Activated CD4-positive, alpha-beta T cell treated with anti-CD3 and anti-CD28 coated beads, Interleukin-2, amount 10 ng/mL, durations not matched to agents 7 days and 5 days (primary cell): ENCODE measurements around the gene ATP5F1E. TPM values are rescaled to one million over a fixed set of nuclear protein-coding genes. Genes with fewer than 3 reads are reported as not detected.
"Not testable (repeated sequence)": the region's sequence is repeated elsewhere in the genome, so short reads cannot be mapped to it uniquely, and the experiment has no call there.

ENCODE experiments used
- CTCF ChIA-PET: fragments of 350-600 bp; sonication (Branson Sonifier 250); formaldehyde crosslinking; loops from one replicate; lab custom pipeline; 2021; ENCODE audit warnings: antibody characterized with exemption; lab: Charles Lee
- POLR2A ChIA-PET: fragments of 350-600 bp; sonication (Branson Sonifier 250); formaldehyde crosslinking; loops from one replicate; lab custom pipeline; 2021; ENCODE audit warnings: antibody characterized with exemption; lab: Charles Lee
- DNase-seq: peaks from one replicate; pipeline ENCODE4 v3.0.0-alpha.2; 2020
- H3K27ac Mint-ChIP-seq: one replicate; pipeline ENCODE4 v1.8.0; 2021; ENCODE audit warnings: mild to moderate bottlenecking, moderate library complexity, mixed read lengths
- H3K27me3 Mint-ChIP-seq: one replicate; pipeline ENCODE4 v1.8.0; 2021; ENCODE audit warnings: mixed read lengths
- H3K36me3 Mint-ChIP-seq: one replicate; pipeline ENCODE4 v1.8.0; 2021; ENCODE audit warnings: low read depth, mixed read lengths
- H3K4me1 Mint-ChIP-seq: one replicate; pipeline ENCODE4 v1.8.0; 2021; ENCODE audit warnings: mixed read lengths
- H3K4me3 Mint-ChIP-seq: one replicate; pipeline ENCODE4 v1.8.0; 2021; ENCODE audit warnings: mild to moderate bottlenecking, moderate library complexity, mixed read lengths
- H3K9me3 Mint-ChIP-seq: one replicate; pipeline ENCODE4 v1.8.0; 2021; ENCODE audit warnings: mixed read lengths
- total RNA-seq, 2 experiments: library from RNA; stranded (reverse); gene quantifications; one replicate each; pipeline ENCODE4 v1.2.3, GENCODE V29; 2021

The ATP5F1E gene
- total RNA-seq, 2 experiments from 2014 or later = 98.1 to 101 TPM

DNA sequence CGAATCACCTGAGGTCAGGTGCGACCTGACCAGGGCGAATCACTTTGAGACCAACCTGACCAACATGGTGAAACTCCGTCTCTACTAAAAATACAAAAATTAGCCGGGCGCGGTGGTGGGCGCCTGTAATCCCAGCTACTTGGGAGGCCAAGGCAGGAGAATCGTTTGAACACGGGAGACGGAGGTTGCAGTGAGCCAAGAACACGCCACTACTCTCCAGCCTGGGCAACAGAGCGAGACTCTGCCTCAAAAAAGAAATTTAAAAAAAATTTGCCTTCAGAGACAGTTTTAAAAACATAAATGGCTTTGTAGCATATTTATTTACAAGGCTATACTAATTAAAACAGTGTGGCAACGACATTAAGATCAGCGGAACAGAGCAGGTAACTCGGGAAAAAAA is 9.4 kb upstream of the ATP5F1E start:
- not testable (repeated sequence) for H3K27ac Mint-ChIP-seq, H3K9me3 Mint-ChIP-seq, DNase-seq, H3K27me3 Mint-ChIP-seq
- Mint-ChIP-seq H3K4me1 (peaks cover 59% of the 10 kb centered on the region), H3K4me3 (peak overlapping the region; percentile 90), H3K36me3 (peaks cover 33% of the 10 kb centered on the region)
- ChIA-PET CTCF (interaction anchor here (4.2 kb wide), 1 partner anchor 10 kb away, joined by 16 read pairs; the partner anchor contains the start of gene ATP5F1E), POLR2A (interaction anchor here (0.5 kb wide), 1 partner anchor 122 kb away, joined by 3 read pairs; no protein-coding TSS in a partner anchor)

DNA sequence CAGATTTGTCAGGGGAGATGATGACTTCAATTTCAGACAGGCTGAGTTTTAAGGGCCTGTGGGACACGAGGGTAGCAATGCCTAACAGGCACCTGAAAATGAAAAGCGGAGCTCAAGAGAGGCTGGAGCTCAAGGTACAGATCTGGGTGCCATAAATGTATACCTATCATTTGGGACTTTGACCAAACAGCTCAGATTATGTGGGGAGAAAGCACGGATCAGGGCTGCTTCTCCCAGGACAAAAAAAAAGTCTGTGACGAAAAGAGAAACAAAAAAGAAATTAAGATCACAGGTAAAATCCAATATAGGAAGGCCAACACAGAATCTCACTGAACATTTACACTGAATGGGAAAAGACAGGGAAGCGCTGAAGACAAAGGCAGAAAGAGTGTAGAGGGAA is 8.5 kb upstream of the ATP5F1E start:
- Mint-ChIP-seq H3K4me3 (peak overlapping the region; percentile 90), H3K27ac (peak overlapping the region; percentile 68), H3K36me3 (peaks cover 40% of the 10 kb centered on the region), H3K9me3 (no peaks in the 10 kb centered on the region), H3K27me3 (no peaks in the 10 kb centered on the region), H3K4me1 (peaks cover 67% of the 10 kb centered on the region)
- DNase-seq = no peak
- POLR2A ChIA-PET = no interaction called here
- CTCF ChIA-PET = interaction anchor here (0.6 to 4.2 kb wide), 3 partner anchors 9 to 650 kb away, joined by 3 to 16 read pairs (median 4); partner anchors contain the start of gene ATP5F1E

GRCh38 chr20:59039233-59039632 is 7.1 kb upstream of the ATP5F1E start:
- DNase-seq = no peak
- ChIA-PET CTCF (interaction anchor here (0.6 kb wide), 1 partner anchor 57 kb away, joined by 3 read pairs; no protein-coding TSS in a partner anchor), POLR2A (no interaction called here)
- no peaks in the 10 kb centered on the region for H3K9me3 Mint-ChIP-seq
- peaks cover 52% of the 10 kb centered on the region for H3K36me3 Mint-ChIP-seq
- H3K4me1 Mint-ChIP-seq = peaks cover 71% of the 10 kb centered on the region
- H3K27me3 Mint-ChIP-seq = no peaks in the 10 kb centered on the region
- no peak overlapping the region for H3K4me3 Mint-ChIP-seq
- peak overlapping the region; percentile 34 for H3K27ac Mint-ChIP-seq

- no peaks in the 10 kb centered on the region for H3K27me3 Mint-ChIP-seq
- peaks cover 63% of the 10 kb centered on the region for H3K36me3 Mint-ChIP-seq
- no peak for DNase-seq
- POLR2A ChIA-PET = no interaction called here
- CTCF ChIA-PET = no interaction called here
- H3K4me1 Mint-ChIP-seq = peaks cover 66% of the 10 kb centered on the region
- H3K9me3 Mint-ChIP-seq = no peaks in the 10 kb centered on the region
- peak overlapping the region; percentile 47 for H3K27ac Mint-ChIP-seq
- no peak overlapping the region for H3K4me3 Mint-ChIP-seq
Observed at GRCh38 chr20:59037386-59037785, 5.3 kb upstream of the ATP5F1E start.

DNA sequence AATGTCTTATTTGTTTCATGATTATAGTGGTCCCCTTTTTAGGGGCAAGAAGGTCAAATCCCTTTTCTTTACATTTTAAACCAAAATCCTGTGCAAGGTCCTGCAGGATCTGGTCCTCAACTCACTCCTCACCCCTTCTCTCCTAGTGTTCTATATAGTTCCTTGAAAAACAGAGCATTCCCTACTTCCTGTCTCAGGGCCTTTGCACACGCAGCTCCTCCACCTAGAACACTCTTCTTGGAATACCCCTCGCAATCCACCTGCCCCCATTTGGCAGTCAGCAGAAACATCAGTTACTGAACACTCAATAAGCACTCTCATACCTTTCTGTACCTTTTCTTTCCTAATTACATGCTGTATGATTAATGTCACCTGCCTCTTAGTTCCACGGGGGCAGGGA is 3.2 kb upstream of the ATP5F1E start:
- CTCF ChIA-PET = no interaction called here

GRCh38 chr20:59033616-59034165 is 1.6 kb upstream of the ATP5F1E start:
- H3K27me3 Mint-ChIP-seq = no peaks in the 10 kb centered on the region
- peaks cover 67% of the 10 kb centered on the region for H3K4me1 Mint-ChIP-seq
- H3K27ac Mint-ChIP-seq = no peak overlapping the region
- H3K36me3 Mint-ChIP-seq = peaks cover 72% of the 10 kb centered on the region
- peak overlapping the region; percentile 23 for H3K4me3 Mint-ChIP-seq
- ChIA-PET CTCF (interaction anchor here (1.2 kb wide), 1 partner anchor 174 kb away, joined by 4 read pairs; no protein-coding TSS in a partner anchor), POLR2A (interaction anchor here (0.7 kb wide), 1 partner anchor 173 kb away, joined by 3 read pairs; no protein-coding TSS in a partner anchor)
- no peaks in the 10 kb centered on the region for H3K9me3 Mint-ChIP-seq
- DNase-seq = no peak

More for the DNA sequence above, 3.2 kb upstream of the ATP5F1E start:
- POLR2A ChIA-PET = no interaction called here
- no peaks in the 10 kb centered on the region for H3K9me3 Mint-ChIP-seq
- peaks cover 66% of the 10 kb centered on the region for H3K4me1 Mint-ChIP-seq
- no peak overlapping the region for H3K4me3 Mint-ChIP-seq
- H3K27ac Mint-ChIP-seq = no peak overlapping the region
- no peak for DNase-seq
- H3K27me3 Mint-ChIP-seq = no peaks in the 10 kb centered on the region
- H3K36me3 Mint-ChIP-seq = peaks cover 64% of the 10 kb centered on the region

DNA sequence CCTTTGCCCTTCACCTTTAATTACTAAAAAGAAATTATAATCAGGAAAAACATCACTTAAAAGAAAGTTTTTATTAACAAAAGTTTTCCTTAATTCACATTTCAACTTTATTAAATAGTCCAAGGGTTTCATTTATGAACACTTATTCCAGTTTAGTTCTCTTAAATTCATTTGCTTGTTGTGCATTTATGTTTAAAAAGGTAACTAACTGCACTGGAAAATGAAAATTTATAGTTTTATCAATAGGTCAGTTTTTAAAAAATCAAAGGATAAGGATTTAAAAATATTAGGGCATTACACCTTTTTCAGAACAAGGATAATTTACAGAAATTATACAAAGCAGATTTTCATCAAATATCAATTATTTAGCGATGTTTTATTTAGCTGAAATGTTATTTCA is 958 bp upstream of the ATP5F1E start:
- Mint-ChIP-seq H3K27ac (peak overlapping the region; percentile 90), H3K27me3 (no peaks in the 10 kb centered on the region), H3K4me3 (peak overlapping the region; percentile 91), H3K4me1 (peaks cover 71% of the 10 kb centered on the region), H3K36me3 (peaks cover 76% of the 10 kb centered on the region), H3K9me3 (no peaks in the 10 kb centered on the region)
- no peak for DNase-seq
- ChIA-PET POLR2A (interaction anchor here (0.7 kb wide), 1 partner anchor 174 kb away, joined by 3 read pairs; no protein-coding TSS in a partner anchor), CTCF (interaction anchor here (1.2 to 2.4 kb wide), 2 partner anchors 9 to 174 kb away, joined by 4 to 16 read pairs; partner anchors contain the start of gene PRELID3B)

- H3K27ac Mint-ChIP-seq = peak overlapping the region; percentile 90
- no peaks in the 10 kb centered on the region for H3K9me3 Mint-ChIP-seq
- DNase-seq = no peak
- peaks cover 71% of the 10 kb centered on the region for H3K4me1 Mint-ChIP-seq
- H3K27me3 Mint-ChIP-seq = no peaks in the 10 kb centered on the region
- POLR2A ChIA-PET = interaction anchor here (0.7 kb wide), 1 partner anchor 174 kb away, joined by 3 read pairs; no protein-coding TSS in a partner anchor
- peak overlapping the region; percentile 91 for H3K4me3 Mint-ChIP-seq
- CTCF ChIA-PET = interaction anchor here (0.9 to 2.4 kb wide), 6 partner anchors 10 to 121 kb away, joined by 3 to 16 read pairs (median 3); partner anchors contain the start of gene PRELID3B
- H3K36me3 Mint-ChIP-seq = peaks cover 76% of the 10 kb centered on the region
Observed at GRCh38 chr20:59032713-59033059, 551 bp upstream of the ATP5F1E start.

GRCh38 chr20:59031564-59032022 is 542 bp downstream of the ATP5F1E start:
- H3K36me3 Mint-ChIP-seq = peaks cover 75% of the 10 kb centered on the region
- CTCF ChIA-PET = interaction anchor here (0.9 to 2.4 kb wide), 6 partner anchors 10 to 49 kb away, joined by 3 to 16 read pairs (median 4); partner anchors contain the start of gene PRELID3B
- H3K27ac Mint-ChIP-seq = peak overlapping the region; percentile 91

DNA sequence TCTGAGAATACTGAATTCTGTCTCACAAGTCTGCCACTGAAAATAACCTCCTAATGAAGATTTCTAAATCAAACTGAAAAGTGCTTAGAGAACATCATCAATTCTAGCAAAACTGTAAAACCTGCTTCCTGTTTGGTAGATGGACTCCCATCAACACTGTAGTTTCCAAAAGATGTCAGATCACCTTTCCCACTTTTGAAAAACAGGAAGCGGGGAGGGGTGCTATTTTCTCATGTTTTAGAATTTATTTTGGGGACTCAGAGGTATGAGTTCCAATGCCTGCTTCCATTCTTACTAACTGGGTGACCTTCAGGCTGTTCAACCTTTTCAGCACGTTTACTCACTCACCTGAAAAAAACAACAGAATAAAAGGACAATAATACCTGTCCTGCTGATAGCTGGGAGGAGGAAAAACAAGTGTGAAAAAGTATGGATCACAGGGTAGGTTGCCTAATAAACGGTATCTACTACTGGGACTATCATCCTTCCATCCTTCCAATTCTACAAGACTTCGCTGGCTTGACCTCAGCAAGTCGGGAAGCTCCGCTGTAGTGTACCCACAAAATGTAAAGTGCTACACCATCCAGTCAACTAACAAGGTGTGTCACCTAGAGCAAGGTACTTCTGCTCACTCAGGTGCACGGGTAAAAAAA is 1.1 kb downstream of the ATP5F1E start:
- ChIA-PET POLR2A (interaction anchor here (0.6 kb wide), 1 partner anchor 379 kb away, joined by 3 read pairs; no protein-coding TSS in a partner anchor), CTCF (interaction anchor here (0.9 to 2.4 kb wide), 6 partner anchors 10 to 48 kb away, joined by 3 to 16 read pairs (median 4); partner anchors contain the start of gene PRELID3B)
- peak overlapping the region; percentile 91 for H3K27ac Mint-ChIP-seq
- peaks cover 75% of the 10 kb centered on the region for H3K36me3 Mint-ChIP-seq
- H3K4me1 Mint-ChIP-seq = peaks cover 66% of the 10 kb centered on the region
- DNase-seq = no peak
- no peaks in the 10 kb centered on the region for H3K9me3 Mint-ChIP-seq
- H3K27me3 Mint-ChIP-seq = no peaks in the 10 kb centered on the region
- peak overlapping the region; percentile 91 for H3K4me3 Mint-ChIP-seq

More at GRCh38 chr20:59031564-59032022, 542 bp downstream of the ATP5F1E start:
- Mint-ChIP-seq H3K9me3 (no peaks in the 10 kb centered on the region), H3K4me3 (peak overlapping the region; percentile 91), H3K4me1 (peaks cover 71% of the 10 kb centered on the region), H3K27me3 (no peaks in the 10 kb centered on the region)
- POLR2A ChIA-PET = interaction anchor here (0.6 kb wide), 2 partner anchors 13 to 379 kb away, joined by 3 to 4 read pairs; no protein-coding TSS in a partner anchor
- no peak for DNase-seq

DNA sequence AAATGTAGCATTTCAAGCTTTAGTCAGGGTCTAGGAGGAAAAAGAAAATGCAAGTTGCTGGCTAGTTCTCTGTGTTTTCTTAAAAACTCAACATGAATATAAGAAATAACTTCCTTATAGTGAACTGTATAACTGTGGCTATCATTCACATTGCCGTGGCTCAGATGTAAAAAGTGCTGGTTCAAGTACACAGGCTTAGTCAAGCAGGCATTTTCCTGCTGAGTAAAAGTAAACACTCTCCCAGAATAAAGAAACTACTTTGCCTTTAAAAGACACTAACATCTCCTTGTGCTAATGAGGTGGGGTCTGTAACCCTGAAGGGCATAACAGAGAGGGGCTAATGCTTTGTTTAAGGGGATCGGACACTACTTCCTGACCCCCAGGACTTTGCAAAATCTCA is 3.3 kb downstream of the ATP5F1E start:
- Mint-ChIP-seq H3K36me3 (peaks cover 72% of the 10 kb centered on the region), H3K27me3 (no peaks in the 10 kb centered on the region), H3K4me1 (peaks cover 61% of the 10 kb centered on the region), H3K27ac (no peak overlapping the region), H3K4me3 (peak overlapping the region; percentile 52), H3K9me3 (no peaks in the 10 kb centered on the region)
- ChIA-PET POLR2A (no interaction called here), CTCF (interaction anchor here (1.1 kb wide), 1 partner anchor 12 kb away, joined by 3 read pairs; no protein-coding TSS in a partner anchor)
- DNase-seq = no peak

- peaks cover 57% of the 10 kb centered on the region for H3K4me1 Mint-ChIP-seq
- H3K9me3 Mint-ChIP-seq = no peaks in the 10 kb centered on the region
- H3K27me3 Mint-ChIP-seq = no peaks in the 10 kb centered on the region
- POLR2A ChIA-PET = no interaction called here
- H3K36me3 Mint-ChIP-seq = peaks cover 74% of the 10 kb centered on the region
- DNase-seq = no peak
- H3K4me3 Mint-ChIP-seq = no peak overlapping the region
- CTCF ChIA-PET = interaction anchor here (1.1 kb wide), 1 partner anchor 11 kb away, joined by 3 read pairs; no protein-coding TSS in a partner anchor
- no peak overlapping the region for H3K27ac Mint-ChIP-seq
Observed at GRCh38 chr20:59027741-59028320, 4.3 kb downstream of the ATP5F1E start.
